Small intestine (tissue), 7 donors: ENCODE results near the gene SIK2. TPM values are rescaled to one million over a fixed set of nuclear protein-coding genes. Genes with fewer than 3 reads are reported as not detected.

Experiments
- DNase-seq, 2 donors: peaks; one replicate each; pipeline versions ENCODE4 v3.0.0 to v3.0.0-alpha.2; 2013
- FAIRE-seq: peaks from 2 replicates; lab custom pipeline; 2012; peaks lifted over from hg19 to GRCh38; lab: Jason Lieb, UNC
- H3K27ac ChIP-seq, 3 donors: one replicate each; pipeline ENCODE4 v1.5.1; 2013; ENCODE audit warnings: low read length in 2 of 3, mild to moderate bottlenecking in 2 of 3, control low read depth in 1 of 3, inconsistent platforms in 1 of 3, low read depth in 1 of 3, moderate library complexity in 1 of 3
- H3K27me3 ChIP-seq, 3 donors: one replicate each; pipeline ENCODE4 v1.6.1; 2013; ENCODE audit warnings: low read length in 3 of 3, inconsistent platforms in 1 of 3; ENCODE audit not compliant: control insufficient read depth in 3 of 3, insufficient read depth in 3 of 3
- H3K36me3 ChIP-seq, 3 donors: one replicate each; pipeline ENCODE4 v1.6.1; 2013; ENCODE audit warnings: low read length in 3 of 3, inconsistent platforms in 1 of 3, low read depth in 1 of 3, mild to moderate bottlenecking in 1 of 3, moderate library complexity in 1 of 3; ENCODE audit not compliant: control insufficient read depth in 3 of 3, insufficient read depth in 2 of 3
- H3K4me1 ChIP-seq, 3 donors: one replicate each; pipeline ENCODE4 v1.6.1; 2013; ENCODE audit warnings: low read length in 2 of 3, inconsistent platforms in 1 of 3, low read depth in 1 of 3, mild to moderate bottlenecking in 1 of 3, moderate library complexity in 1 of 3; ENCODE audit not compliant: control insufficient read depth in 3 of 3, insufficient read depth in 2 of 3
- H3K4me3 ChIP-seq, 3 donors: one replicate each; pipeline ENCODE4 v1.5.1; 2013; ENCODE audit warnings: low read length in 3 of 3, control low read depth in 1 of 3, inconsistent platforms in 1 of 3, low read depth in 1 of 3, mild to moderate bottlenecking in 1 of 3, moderate library complexity in 1 of 3
- H3K9me3 ChIP-seq, 2 donors: one replicate each; pipeline ENCODE4 v1.6.1; 2013; ENCODE audit warnings: low read depth in 1 of 2, low read length in 1 of 2; ENCODE audit not compliant: control insufficient read depth in 2 of 2, insufficient read depth in 1 of 2
- WGBS, 3 donors: extraction: QIAGEN DNeasy Blood & Tissue Kit; methylation state at CpG; one replicate each; pipeline ENCODE4 v1.1.7; 2013; 5-methylcytosine and 5-hydroxymethylcytosine counted together
- polyA plus RNA-seq, 4 donors: library from polyadenylated mRNA; stranded (reverse) in 3 of 4; unstranded in 1 of 4; fragments of 200-250 nt in 3 of 4; fragments of 120-200 nt in 1 of 4; gene quantifications; one replicate each; pipeline versions ENCODE4 v1.2.1 to v1.2.3, GENCODE V29; 2013
- donor health status: healthy with polysubstance abuse.
- donor health status: control.
- donor health status: control.
- donor health status: Bipolar disorder and iron deficiency.
- donor health status: healthy.

The SIK2 gene
- polyA plus RNA-seq, 4 donors, result 3.8 to 22.5 (median 5.6) TPM

- Histone ChIP-seq H3K27me3 (no peaks in the 10 kb centered on the region), H3K27ac (no peak overlapping the region), H3K4me1 (no peaks in the 10 kb centered on the region), H3K9me3 (no peaks in the 10 kb centered on the region), H3K4me3 (no peak overlapping the region), H3K36me3 (peaks cover 0 to 24% (median 5%) of the 10 kb centered on the region in 3 donors)
- 76 to 97% (median 78%) methylated on average over 1 of the region's 1 CpG for WGBS, 3 donors
- FAIRE-seq (no peak), DNase-seq (no peak)
These were observed 70.7 kb downstream of the SIK2 start for GRCh38 chr11:111672949-111673348.

GRCh38 chr11:111674941-111675340, 72.7 kb downstream of the SIK2 start:
- no peak overlapping the region for H3K27ac ChIP-seq
- 97 to 100% (median 97%) methylated on average over 1 of the region's 1 CpG for WGBS, 3 donors
- no peaks in the 10 kb centered on the region for H3K4me1 ChIP-seq
- H3K27me3 ChIP-seq, result no peaks in the 10 kb centered on the region
- peaks cover 0 to 24% (median 7%) of the 10 kb centered on the region in 3 donors for H3K36me3 ChIP-seq
- FAIRE-seq (no peak), DNase-seq (no peak)
- H3K9me3 ChIP-seq, result no peaks in the 10 kb centered on the region
- no peak overlapping the region for H3K4me3 ChIP-seq

DNA sequence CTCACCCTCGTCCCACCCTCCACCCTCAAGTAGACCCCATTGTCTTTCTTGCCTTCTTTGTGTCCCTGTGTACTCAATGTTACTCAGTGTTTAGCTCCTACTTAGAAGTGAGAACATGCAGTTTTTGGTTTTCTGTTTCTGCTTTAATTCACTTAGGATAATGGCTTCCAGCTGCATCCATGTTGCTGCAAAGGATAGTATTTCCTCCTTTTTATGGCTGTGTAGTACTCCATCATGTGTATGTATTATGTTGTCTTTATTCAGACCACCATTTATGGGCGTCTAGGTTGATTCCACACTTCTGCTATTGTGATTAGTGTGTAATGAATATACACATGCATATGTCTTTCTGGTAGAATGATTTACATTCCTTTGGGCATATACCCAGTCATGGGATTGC, 73.6 kb downstream of the SIK2 start:
- H3K4me3 ChIP-seq, result no peak overlapping the region
- FAIRE-seq (no peak), DNase-seq (no peak)
- H3K9me3 ChIP-seq, result no peaks in the 10 kb centered on the region
- no peaks in the 10 kb centered on the region for H3K4me1 ChIP-seq
- 94 to 95% (median 95%) methylated on average over 2 of the region's 2 CpGs for WGBS, 3 donors
- H3K27me3 ChIP-seq, result no peaks in the 10 kb centered on the region
- peaks cover 0 to 21% (median 7%) of the 10 kb centered on the region in 3 donors for H3K36me3 ChIP-seq
- no peak overlapping the region for H3K27ac ChIP-seq

DNA sequence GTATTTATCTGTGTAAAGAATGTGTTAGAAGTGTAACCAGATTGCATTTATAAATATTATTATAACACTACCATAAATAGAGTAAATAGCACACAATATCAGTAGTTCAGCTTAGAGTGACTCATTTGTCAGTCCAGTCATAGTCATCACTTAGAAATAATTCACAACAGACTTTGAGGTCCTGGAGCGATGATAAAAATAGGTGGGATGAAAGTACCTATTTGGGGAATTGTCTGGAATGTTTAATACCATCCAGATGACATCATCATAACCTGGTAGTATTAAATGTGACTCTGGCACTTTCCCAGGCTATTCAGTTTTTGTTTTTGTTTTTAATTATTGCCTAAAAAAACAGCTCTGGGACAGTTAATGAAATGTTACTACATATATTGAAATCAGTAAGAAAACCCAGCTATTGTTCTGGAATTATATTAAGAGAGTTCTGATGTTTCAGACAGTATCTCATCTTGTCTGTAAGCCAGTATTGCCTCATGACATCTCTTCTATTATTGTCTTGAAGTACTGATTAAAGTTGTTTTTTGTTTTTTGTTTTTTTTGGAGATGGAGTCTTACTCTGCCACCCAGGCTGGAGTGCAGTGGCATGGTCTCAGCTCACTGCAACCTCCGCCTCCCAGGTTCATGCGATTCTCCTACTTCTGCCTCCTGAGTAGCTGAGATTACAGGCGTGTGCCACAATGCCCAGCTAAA, 74.8 kb downstream of the SIK2 start:
- H3K9me3 ChIP-seq, result no peaks in the 10 kb centered on the region
- no peak overlapping the region for H3K27ac ChIP-seq
- DNase-seq, result peak in 1 of 2 donors; percentile 5
- WGBS, 3 donors, result 92 to 94% (median 93%) methylated on average over 4 of the region's 4 CpGs
- no peak for FAIRE-seq
- no peaks in the 10 kb centered on the region for H3K27me3 ChIP-seq
- H3K4me3 ChIP-seq, result no peak overlapping the region
- no peaks in the 10 kb centered on the region for H3K4me1 ChIP-seq
- H3K36me3 ChIP-seq, result peaks cover 0 to 9% (median 2%) of the 10 kb centered on the region in 3 donors

GRCh38 chr11:111680486-111681175, 78.4 kb downstream of the SIK2 start:
- WGBS, 3 donors, result 88 to 98% (median 97%) methylated on average over 3 of the region's 3 CpGs
- peaks cover 2% of the 10 kb centered on the region in 3 donors for H3K36me3 ChIP-seq
- no peaks in the 10 kb centered on the region for H3K27me3 ChIP-seq
- H3K4me3 ChIP-seq, result no peak overlapping the region
- H3K4me1 ChIP-seq, result no peaks in the 10 kb centered on the region
- H3K27ac ChIP-seq, result no peak overlapping the region
- no peaks in the 10 kb centered on the region for H3K9me3 ChIP-seq
- FAIRE-seq, result no peak
- no peak for DNase-seq

- Histone ChIP-seq H3K9me3 (no peaks in the 10 kb centered on the region), H3K4me3 (no peak overlapping the region), H3K4me1 (peaks cover 0 to 7% (median 2%) of the 10 kb centered on the region in 3 donors), H3K36me3 (peaks cover 0 to 7% (median 2%) of the 10 kb centered on the region in 3 donors), H3K27ac (no peak overlapping the region), H3K27me3 (no peaks in the 10 kb centered on the region)
- no peak for FAIRE-seq
- 92 to 94% (median 93%) methylated on average over 3 of the region's 3 CpGs for WGBS, 3 donors
- no peak for DNase-seq
These were observed 81.6 kb downstream of the SIK2 start for GRCh38 chr11:111683806-111684205.

DNA sequence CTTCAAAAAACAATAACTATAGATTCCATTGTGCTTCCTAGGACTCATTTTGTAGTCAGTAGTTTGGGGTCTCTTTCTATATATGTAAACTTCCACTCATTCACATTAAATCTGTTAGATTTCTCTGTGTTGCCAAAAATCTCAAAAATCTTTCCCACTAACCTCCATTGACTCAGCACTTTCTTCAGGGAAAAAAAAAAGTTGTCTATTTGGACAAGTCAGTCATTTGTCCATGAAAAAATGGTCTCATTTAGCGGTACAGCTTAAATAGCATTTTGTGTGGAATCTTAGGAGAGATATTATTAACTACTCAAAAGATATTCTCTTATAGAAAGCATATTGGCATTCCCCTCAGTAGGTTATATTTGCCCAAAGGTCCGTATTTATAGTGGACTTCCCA, 82.0 kb downstream of the SIK2 start:
- Histone ChIP-seq H3K36me3 (peaks cover 2 to 7% (median 4%) of the 10 kb centered on the region in 3 donors), H3K4me1 (peaks cover 0 to 7% (median 2%) of the 10 kb centered on the region in 3 donors), H3K27me3 (no peaks in the 10 kb centered on the region), H3K27ac (no peak overlapping the region), H3K4me3 (no peak overlapping the region), H3K9me3 (no peaks in the 10 kb centered on the region)
- FAIRE-seq, result no peak
- no peak for DNase-seq
- WGBS, 3 donors, result 90 to 95% (median 91%) methylated on average over 2 of the region's 2 CpGs

DNA sequence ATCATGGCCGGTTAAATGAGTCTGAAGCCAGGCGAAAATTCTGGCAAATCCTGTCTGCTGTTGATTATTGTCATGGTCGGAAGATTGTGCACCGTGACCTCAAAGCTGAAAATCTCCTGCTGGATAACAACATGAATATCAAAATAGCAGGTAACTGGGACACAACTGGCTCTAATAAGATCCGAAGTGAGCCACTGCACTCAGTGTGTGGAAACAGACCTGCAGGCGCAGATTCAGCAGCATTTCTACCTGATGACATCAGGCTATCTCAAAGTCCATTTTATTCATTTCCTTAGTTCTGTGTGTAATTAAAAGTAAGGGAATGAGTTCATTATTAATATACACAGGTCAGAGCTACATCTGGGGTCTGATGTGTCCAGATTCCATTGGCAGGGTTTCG, 85.8 kb downstream of the SIK2 start:
- Histone ChIP-seq H3K4me3 (no peak overlapping the region), H3K27ac (peak overlapping the region in 1 of 3 donors; percentile 67), H3K9me3 (no peaks in the 10 kb centered on the region), H3K4me1 (peaks cover 0 to 7% (median 2%) of the 10 kb centered on the region in 3 donors), H3K27me3 (no peaks in the 10 kb centered on the region), H3K36me3 (peaks cover 2 to 6% (median 4%) of the 10 kb centered on the region in 3 donors)
- WGBS, 3 donors, result 33 to 74% (median 56%) methylated on average over 7 of the region's 7 CpGs
- DNase-seq, result peak; percentile 76 to 77
- no peak for FAIRE-seq
